Astrocyte of the cerebellum (primary cell): ENCODE measurements around the gene CTNND2.
"Not testable (repeated sequence)": the region's sequence is repeated elsewhere in the genome, so short reads cannot be mapped to it uniquely, and the experiment has no call there.

Experiments used
- DNase-seq: peaks from one replicate; pipeline ENCODE4 v3.0.0-alpha.2; 2011; ENCODE audit warnings: low read depth
- H3K4me3 ChIP-seq: 2 replicates; pipeline ENCODE4 v1.5.1; 2011; ENCODE audit warnings: mild to moderate bottlenecking, low read depth, low read length, moderate library complexity
- in situ Hi-C: cut with HindIII; loops from 2 replicates; pipeline ENCODE4 v1.10.0; 2017; ENCODE audit warnings: low sequenced_read_pairs
- TF ChIP-seq, protein P1 (sequence below): IDR thresholded peaks from 2 replicates; pipeline ENCODE4 v1.5.1; 2012; ENCODE audit warnings: low read length, low read depth, moderate library complexity, mild to moderate bottlenecking; ENCODE audit errors: missing control alignments

The CTNND2 gene

DNA sequence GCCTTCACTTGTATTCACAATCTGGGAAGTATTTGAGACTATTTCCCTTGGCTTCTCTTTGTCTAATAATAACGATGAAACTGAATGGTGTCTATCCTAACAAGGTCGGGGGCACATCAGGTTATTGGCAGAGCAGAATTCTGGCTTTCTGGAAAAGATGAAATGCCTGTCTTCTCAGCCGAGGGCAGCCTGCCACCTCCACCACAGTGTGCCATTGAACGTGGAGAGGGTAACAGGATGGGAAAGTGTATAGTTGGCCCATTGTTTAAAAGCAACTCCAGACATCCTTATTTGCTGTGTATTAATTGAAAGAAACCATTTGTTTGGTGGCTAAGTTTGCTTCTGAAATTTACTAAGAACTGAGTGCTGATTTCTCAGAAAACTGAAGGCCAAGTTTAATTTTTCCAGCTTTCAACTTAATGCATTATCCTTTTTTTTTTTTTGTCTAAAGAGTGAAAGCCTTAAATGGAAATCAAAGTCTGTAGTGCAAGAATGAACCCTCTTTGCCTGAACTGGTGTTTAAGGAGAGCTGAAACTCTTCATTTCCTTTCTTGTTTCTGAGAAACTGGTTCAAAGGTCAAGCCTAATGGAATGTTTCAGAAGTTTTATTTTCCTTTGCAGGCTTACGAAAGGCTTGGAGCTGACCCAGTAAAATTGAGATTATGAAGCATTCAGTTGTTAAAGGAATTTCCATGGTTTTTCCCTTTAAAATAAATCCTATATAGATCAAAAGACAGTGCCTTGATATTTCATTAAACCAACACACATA is 579.5 kb downstream of the CTNND2 start:
- in situ Hi-C loops = no loop called here
- H3K4me3 ChIP-seq = no peak overlapping the region
- TF ChIP-seq, protein P1, sequence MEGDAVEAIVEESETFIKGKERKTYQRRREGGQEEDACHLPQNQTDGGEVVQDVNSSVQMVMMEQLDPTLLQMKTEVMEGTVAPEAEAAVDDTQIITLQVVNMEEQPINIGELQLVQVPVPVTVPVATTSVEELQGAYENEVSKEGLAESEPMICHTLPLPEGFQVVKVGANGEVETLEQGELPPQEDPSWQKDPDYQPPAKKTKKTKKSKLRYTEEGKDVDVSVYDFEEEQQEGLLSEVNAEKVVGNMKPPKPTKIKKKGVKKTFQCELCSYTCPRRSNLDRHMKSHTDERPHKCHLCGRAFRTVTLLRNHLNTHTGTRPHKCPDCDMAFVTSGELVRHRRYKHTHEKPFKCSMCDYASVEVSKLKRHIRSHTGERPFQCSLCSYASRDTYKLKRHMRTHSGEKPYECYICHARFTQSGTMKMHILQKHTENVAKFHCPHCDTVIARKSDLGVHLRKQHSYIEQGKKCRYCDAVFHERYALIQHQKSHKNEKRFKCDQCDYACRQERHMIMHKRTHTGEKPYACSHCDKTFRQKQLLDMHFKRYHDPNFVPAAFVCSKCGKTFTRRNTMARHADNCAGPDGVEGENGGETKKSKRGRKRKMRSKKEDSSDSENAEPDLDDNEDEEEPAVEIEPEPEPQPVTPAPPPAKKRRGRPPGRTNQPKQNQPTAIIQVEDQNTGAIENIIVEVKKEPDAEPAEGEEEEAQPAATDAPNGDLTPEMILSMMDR = no peak
- DNase-seq = peak; percentile 9

DNA sequence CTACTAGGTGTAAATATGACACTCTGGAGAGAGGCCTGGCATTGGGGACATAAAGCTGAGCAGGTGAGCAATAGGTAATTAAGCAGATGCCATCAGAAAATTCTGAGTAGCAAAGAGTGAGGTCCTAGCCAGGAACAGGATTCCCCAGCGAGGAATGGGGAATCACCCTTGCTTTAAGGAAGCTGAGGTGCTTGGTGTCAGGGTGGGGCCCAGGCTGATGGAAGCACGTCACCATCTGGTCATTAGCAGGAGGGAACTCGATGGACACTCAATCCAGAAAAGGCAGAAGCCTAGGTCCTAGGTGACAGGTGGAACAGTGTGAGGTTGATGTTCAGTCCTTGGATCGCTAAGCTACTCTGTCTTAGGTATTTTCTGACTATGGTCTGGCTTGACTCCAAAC is 580.5 kb downstream of the CTNND2 start:
- in situ Hi-C loops = no loop called here
- no peak for DNase-seq
- no peak overlapping the region for H3K4me3 ChIP-seq
- TF ChIP-seq, protein P1 = no peak

DNA sequence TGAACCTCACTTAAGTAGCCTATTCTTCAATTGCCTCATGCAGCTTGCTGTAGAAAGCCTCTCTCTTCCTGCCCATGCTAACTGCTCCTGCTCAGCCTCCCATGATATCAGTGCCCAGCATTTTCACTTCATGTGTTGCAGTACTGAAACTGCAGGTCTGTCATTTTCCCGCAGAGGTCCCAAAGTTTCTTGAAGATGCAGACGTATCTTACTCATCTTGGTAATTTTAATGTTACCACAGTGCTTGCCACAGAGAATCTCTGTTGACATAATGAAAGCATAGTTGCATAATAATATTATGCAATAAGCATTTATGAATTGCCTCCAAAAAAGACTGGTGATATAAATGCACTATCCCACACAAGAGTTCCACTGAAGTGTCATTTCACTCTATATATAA is 582.1 kb downstream of the CTNND2 start:
- no peak for DNase-seq

DNA sequence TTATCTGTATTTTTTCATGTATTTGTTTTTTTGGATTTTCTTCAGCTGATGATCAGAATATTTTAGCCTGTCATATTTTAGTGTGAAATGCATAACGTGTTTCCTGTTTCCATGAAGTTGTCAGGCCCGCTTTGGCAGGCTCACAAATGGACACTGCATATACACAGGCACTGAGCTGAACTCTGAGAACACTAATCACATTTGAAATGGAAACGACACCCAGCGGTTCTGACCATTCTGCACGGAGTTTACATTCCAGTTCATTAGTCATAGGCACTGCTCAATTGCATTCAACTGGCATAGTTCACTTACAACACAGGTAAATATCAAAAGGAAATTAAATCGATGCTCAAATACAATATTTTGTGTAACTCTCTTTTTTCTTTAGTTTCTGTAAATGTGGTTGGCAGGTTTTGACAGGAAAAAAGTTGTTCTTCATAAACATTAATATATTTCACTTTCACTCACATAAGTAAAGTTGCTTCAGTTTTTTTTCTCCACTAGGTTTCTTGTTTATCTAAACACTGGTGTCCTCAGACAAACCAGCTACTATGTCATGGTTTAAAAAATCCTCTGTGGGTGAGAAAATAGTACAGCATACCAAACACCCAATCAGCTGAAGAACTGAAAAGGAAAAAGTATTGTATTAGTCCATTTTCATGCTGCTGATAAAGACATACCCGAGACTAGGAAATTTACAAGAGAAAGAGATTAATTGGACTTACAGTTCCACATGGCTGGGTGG is 584.2 kb downstream of the CTNND2 start:
- no peak overlapping the region for H3K4me3 ChIP-seq
- peak; percentile 42 for DNase-seq
- TF ChIP-seq, protein P1 = no peak
- in situ Hi-C loops = no loop called here

More for the DNA sequence above, 582.1 kb downstream of the CTNND2 start:
- in situ Hi-C loops = no loop called here
- TF ChIP-seq, protein P1 = no peak
- H3K4me3 ChIP-seq = no peak overlapping the region

DNA sequence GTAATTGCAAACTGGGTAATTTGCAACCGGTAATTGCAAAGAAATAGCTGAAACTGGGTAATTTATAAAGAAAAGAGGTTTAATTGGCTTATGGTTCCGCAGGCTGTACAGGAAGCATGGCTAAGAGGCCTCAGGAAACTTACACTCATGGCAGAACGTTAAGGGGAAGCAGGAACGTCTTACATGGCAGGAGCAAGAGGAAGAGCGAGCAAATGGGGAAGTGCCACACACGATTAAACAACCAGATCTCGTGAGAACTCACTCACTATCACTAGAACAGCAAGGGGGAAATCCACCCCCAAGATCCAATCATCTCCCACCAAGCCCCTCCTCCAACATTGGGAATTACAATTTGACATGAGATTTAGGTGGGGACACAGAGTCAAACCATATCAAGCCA is 590.6 kb downstream of the CTNND2 start:
- DNase-seq, in situ Hi-C loops: not testable (repeated sequence)

DNA sequence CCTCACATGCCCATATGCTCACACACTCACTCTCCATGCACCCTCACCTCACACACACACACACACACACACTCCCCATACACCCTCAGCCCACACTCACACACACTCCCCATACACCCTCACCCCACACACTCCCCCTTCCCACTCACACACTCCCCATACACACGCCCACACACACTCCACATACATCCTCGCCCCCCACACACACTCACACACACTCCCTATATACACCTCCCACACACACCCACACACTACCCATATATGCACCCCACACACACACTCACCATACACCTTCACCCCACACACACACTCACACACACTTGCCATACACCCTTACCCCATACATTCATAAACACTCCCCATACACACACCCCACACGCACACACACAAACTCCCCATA is 592.5 kb downstream of the CTNND2 start:
- in situ Hi-C loops = no loop called here
- no peak overlapping the region for H3K4me3 ChIP-seq
- no peak for DNase-seq
- TF ChIP-seq, protein P1 = no peak

More for the DNA sequence above, 590.6 kb downstream of the CTNND2 start:
- H3K4me3 ChIP-seq = not testable (repeated sequence)

DNA sequence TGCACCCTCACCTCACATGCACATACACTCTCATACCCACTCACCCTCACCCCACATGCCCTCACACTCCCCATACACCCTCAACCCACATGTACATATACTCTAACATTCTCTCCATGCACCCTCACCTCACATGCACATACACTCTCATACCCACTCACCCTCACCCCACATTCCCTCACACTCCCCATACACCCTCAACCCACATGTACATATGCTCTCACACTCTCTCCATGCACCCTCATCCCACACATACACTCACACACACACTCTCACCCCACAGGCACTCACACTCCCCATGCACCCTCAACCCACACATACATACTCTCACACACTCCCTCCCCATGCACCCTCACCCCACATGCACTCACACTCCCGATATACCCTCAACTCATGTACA is 593.0 kb downstream of the CTNND2 start:
- TF ChIP-seq, protein P1 = no peak
- in situ Hi-C loops = no loop called here
- no peak for DNase-seq
- H3K4me3 ChIP-seq = no peak overlapping the region
